SK-N-SH treated with all-trans-retinoic acid at 6 μM for 48 hours (cell line): Measurements from ENCODE around the gene PRC1.

Source experiments
- ARNTL ChIP-seq: fragments of 450-650 bp; formaldehyde crosslinking; IDR thresholded peaks from 2 replicates; pipeline ENCODE4 v1.5.0; 2020; ENCODE audit warnings: low read depth, mild to moderate bottlenecking, moderate library complexity, borderline replicate concordance
- TCF4 ChIP-seq: fragments of 250-450 bp; sonication (Bioruptor Pico); IDR thresholded peaks from 2 replicates; pipeline ENCODE4 v1.8.0; 2021; ENCODE audit warnings: mild to moderate bottlenecking, moderate library complexity, borderline replicate concordance
- ZFP30 ChIP-seq: fragments of 450-650 bp; formaldehyde crosslinking; IDR thresholded peaks from 2 replicates; pipeline ENCODE4 v1.5.0; 2022; ENCODE audit warnings: mild to moderate bottlenecking, moderate library complexity
- ZNF70 ChIP-seq: fragments of 450-650 bp; formaldehyde crosslinking; IDR thresholded peaks from 2 replicates; pipeline ENCODE4 v1.5.0; 2020; ENCODE audit warnings: mild to moderate bottlenecking, moderate library complexity
- TF ChIP-seq, protein P1 (sequence below): fragments of 250-450 bp; sonication (Bioruptor Pico); IDR thresholded peaks from 2 replicates; pipeline ENCODE4 v1.8.0; 2020; ENCODE audit warnings: mild to moderate bottlenecking, moderate library complexity, borderline replicate concordance
- TF ChIP-seq, protein P2 (sequence below): fragments of 250-450 bp; sonication (Bioruptor Pico); IDR thresholded peaks from 2 replicates; pipeline ENCODE4 v1.5.1; 2021; ENCODE audit warnings: mild to moderate bottlenecking, moderate library complexity

DNA sequence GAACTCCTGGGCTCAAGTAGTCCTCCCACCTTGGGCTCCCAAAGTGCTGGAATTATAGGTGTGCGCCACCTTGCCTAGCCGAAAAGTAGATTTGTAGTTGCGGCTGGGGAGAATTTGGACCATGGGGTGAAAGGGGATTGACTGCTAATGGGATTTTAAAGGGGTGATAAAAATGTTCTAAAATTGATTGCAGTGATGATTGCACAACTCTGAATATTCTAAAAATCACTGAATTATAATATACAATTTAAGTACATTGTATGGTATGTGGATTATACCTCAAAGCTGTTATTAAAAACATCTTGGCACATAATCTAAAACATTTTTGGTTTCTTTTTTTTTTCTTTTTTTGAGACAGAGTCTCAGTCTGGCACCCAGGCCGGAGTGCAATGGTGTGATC, 3.9 kb downstream of the PRC1 start:
- TF ChIP-seq ZFP30 (no peak), ZNF70 (CRISPR knock-in tag) (no peak), ARNTL (CRISPR knock-in tag) (no peak), TCF4 (CRISPR knock-in tag) (no peak)
- TF ChIP-seq, protein P1, sequence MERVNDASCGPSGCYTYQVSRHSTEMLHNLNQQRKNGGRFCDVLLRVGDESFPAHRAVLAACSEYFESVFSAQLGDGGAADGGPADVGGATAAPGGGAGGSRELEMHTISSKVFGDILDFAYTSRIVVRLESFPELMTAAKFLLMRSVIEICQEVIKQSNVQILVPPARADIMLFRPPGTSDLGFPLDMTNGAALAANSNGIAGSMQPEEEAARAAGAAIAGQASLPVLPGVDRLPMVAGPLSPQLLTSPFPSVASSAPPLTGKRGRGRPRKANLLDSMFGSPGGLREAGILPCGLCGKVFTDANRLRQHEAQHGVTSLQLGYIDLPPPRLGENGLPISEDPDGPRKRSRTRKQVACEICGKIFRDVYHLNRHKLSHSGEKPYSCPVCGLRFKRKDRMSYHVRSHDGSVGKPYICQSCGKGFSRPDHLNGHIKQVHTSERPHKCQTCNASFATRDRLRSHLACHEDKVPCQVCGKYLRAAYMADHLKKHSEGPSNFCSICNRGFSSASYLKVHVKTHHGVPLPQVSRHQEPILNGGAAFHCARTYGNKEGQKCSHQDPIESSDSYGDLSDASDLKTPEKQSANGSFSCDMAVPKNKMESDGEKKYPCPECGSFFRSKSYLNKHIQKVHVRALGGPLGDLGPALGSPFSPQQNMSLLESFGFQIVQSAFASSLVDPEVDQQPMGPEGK = no peak
- TF ChIP-seq, protein P2, sequence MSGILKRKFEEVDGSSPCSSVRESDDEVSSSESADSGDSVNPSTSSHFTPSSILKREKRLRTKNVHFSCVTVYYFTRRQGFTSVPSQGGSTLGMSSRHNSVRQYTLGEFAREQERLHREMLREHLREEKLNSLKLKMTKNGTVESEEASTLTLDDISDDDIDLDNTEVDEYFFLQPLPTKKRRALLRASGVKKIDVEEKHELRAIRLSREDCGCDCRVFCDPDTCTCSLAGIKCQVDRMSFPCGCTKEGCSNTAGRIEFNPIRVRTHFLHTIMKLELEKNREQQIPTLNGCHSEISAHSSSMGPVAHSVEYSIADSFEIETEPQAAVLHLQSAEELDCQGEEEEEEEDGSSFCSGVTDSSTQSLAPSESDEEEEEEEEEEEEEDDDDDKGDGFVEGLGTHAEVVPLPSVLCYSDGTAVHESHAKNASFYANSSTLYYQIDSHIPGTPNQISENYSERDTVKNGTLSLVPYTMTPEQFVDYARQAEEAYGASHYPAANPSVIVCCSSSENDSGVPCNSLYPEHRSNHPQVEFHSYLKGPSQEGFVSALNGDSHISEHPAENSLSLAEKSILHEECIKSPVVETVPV (CRISPR knock-in tag) = no peak
